HL-60 (cell line): ENCODE measurements around the gene PEF1.

Source experiments
- CTCF ChIP-seq: IDR thresholded peaks from one replicate; pipeline ENCODE4 v1.5.1; 2011; ENCODE audit warnings: low read length, control low read depth, inconsistent platforms; ENCODE audit not compliant: insufficient read depth
- POLR2AphosphoS5 ChIP-seq: IDR thresholded peaks from 2 replicates; pipeline ENCODE4 v1.6.1; 2012; ENCODE audit warnings: low read depth
- REST ChIP-seq: IDR thresholded peaks from 2 replicates; pipeline ENCODE4 v1.6.1; 2012; ENCODE audit warnings: low read depth; ENCODE audit not compliant: insufficient replicate concordance

- TF ChIP-seq CTCF, result no peak
- no peak for TF ChIP-seq POLR2AphosphoS5
- TF ChIP-seq REST, result no peak
Observed at GRCh38 chr1:31653717-31654473, 9.2 kb upstream of the PEF1 start.
